ENCODE results near the gene ASIC1. TPM values are rescaled to one million over a fixed set of nuclear protein-coding genes. Genes with fewer than 3 reads are reported as not detected.
A peak's percentile ranks its signal among the peaks of the same experiment; 100 is the strongest.

The ASIC1 gene
- total RNA-seq, 1 experiment from 2014 or later: 3.5 TPM

DNA sequence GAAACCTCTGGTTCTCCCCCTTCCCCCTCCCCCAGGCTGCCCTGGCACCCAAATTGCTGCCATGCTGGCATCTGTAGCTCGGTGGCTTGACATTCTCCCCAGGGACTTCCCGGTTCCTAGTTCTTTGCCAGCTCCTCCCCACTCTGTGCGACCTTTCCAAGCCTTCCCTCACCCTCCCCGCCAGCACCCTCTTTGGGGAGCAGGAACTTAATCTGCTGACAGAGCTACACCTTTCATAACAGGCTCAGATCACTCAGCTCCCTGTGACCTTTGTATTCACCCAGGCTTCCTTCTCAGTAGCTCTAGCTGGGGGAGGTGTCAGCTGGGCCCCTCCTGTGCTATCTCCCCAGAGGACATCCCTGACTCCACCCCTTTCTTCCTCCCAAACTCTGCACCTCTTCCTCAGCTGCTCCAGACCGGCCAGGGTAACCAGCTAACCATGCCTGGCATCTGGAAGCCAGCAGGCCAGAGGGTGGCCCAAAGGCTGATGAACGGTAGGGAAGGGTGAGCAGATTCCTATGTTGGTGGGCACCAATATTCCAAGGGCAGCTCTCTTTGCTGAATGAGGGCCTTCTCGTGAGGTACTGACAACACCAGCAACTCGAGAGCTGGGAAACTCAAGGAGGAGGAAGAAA, 52.8 kb downstream of the ASIC1 start:
- TF ChIP-seq, protein P1, sequence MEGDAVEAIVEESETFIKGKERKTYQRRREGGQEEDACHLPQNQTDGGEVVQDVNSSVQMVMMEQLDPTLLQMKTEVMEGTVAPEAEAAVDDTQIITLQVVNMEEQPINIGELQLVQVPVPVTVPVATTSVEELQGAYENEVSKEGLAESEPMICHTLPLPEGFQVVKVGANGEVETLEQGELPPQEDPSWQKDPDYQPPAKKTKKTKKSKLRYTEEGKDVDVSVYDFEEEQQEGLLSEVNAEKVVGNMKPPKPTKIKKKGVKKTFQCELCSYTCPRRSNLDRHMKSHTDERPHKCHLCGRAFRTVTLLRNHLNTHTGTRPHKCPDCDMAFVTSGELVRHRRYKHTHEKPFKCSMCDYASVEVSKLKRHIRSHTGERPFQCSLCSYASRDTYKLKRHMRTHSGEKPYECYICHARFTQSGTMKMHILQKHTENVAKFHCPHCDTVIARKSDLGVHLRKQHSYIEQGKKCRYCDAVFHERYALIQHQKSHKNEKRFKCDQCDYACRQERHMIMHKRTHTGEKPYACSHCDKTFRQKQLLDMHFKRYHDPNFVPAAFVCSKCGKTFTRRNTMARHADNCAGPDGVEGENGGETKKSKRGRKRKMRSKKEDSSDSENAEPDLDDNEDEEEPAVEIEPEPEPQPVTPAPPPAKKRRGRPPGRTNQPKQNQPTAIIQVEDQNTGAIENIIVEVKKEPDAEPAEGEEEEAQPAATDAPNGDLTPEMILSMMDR (IDR thresholded peaks at IDR 0.05; ENCODE audit: unreplicated experiment): no peak
- BruUV-seq (replicated peaks): no TSS peak
- peak overlapping the region; percentile 70 for H3K27ac Mint-ChIP-seq (ENCODE audit: unreplicated experiment)
- no peaks in the 10 kb centered on the region for H3K9me3 Mint-ChIP-seq (ENCODE audit: low read depth, unreplicated experiment)
- peak overlapping the region; percentile 18 for H3K4me3 Mint-ChIP-seq (ENCODE audit: low read depth, unreplicated experiment)
- DNase-seq: no peak
- H3K4me1 Mint-ChIP-seq (ENCODE audit: low read depth, unreplicated experiment): peaks cover 11% of the 10 kb centered on the region
- peaks cover 10% of the 10 kb centered on the region for H3K27me3 Mint-ChIP-seq (ENCODE audit: unreplicated experiment)
- CTCF ChIA-PET: interaction anchor here (0.9 to 2.6 kb wide), 5 partner anchors 8 to 92 kb away, joined by 3 to 8 read pairs (median 3); partner anchors contain the start of gene SMARCD1
- intact Hi-C loops (cut with micrococcal nuclease; ENCODE audit: unreplicated experiment): no loop called here
- H3K36me3 Mint-ChIP-seq (ENCODE audit: insufficient read depth, unreplicated experiment): peaks cover 23% of the 10 kb centered on the region

DNA sequence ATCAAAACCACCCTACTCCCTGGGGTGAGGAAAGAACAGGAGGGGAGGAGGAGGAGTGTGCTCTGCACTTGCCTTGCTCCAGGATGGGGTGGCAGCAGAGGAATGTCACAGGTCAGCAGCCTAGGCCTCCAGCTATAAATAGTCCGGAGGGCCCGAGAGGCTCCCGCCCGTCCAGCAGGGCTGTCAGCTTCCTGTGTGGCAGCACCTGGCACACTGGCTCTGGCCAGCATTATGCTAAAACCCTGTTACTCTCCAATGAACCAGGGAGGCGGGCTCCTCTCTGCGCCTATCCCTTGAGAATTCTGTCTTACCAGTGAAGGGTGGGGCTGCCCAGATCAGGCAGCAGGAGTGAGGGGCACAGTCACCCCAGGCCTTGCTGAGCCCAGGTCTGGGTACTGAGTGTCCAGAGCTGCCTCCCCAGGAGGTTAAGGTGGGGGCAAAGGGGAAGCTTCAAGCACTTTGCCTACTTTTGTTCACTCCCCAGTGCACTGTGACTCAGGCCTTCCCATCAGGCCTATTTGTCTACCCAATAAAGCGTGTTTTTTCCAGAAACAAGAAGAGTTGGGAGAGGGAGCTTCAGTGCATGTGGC, 53.5 kb downstream of the ASIC1 start:
- Mint-ChIP-seq H3K4me1 (ENCODE audit: low read depth, unreplicated experiment) (peaks cover 11% of the 10 kb centered on the region), H3K27ac (ENCODE audit: unreplicated experiment) (peak overlapping the region; percentile 70), H3K9me3 (ENCODE audit: low read depth, unreplicated experiment) (no peaks in the 10 kb centered on the region), H3K27me3 (ENCODE audit: unreplicated experiment) (peaks cover 4% of the 10 kb centered on the region), H3K4me3 (ENCODE audit: low read depth, unreplicated experiment) (peak overlapping the region; percentile 18), H3K36me3 (ENCODE audit: insufficient read depth, unreplicated experiment) (peaks cover 29% of the 10 kb centered on the region)
- CTCF ChIA-PET: interaction anchor here (0.6 to 2.6 kb wide), 12 partner anchors 9 to 657 kb away, joined by 3 to 9 read pairs (median 4); partner anchors contain the start of genes DIP2B, FAM186A, SMARCD1 and TMBIM6
- BruUV-seq (replicated peaks): no TSS peak
- peak; percentile 32 for DNase-seq
- intact Hi-C loops (cut with micrococcal nuclease; ENCODE audit: unreplicated experiment): no loop called here
- TF ChIP-seq, protein P1 (IDR thresholded peaks at IDR 0.05; ENCODE audit: unreplicated experiment): no peak

DNA sequence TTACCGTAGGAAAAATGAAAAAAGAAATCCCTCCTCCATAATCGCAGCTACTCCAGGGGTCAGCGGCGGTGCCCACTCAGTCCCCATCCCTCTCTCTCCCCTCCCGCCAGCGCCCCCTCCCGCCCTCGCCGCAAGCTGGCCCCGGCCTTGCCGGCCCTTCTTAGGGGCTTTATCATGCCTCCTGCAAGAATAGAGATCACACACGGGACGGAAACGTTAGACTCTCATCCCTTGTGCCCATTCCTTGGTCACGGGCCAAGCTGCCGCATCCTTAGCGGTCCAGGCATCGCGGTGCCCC, 53.9 kb downstream of the ASIC1 start:
- intact Hi-C loops (cut with micrococcal nuclease; ENCODE audit: unreplicated experiment): no loop called here
- Mint-ChIP-seq H3K27me3 (ENCODE audit: unreplicated experiment) (no peaks in the 10 kb centered on the region), H3K27ac (ENCODE audit: unreplicated experiment) (peak overlapping the region; percentile 98), H3K4me1 (ENCODE audit: low read depth, unreplicated experiment) (peaks cover 11% of the 10 kb centered on the region), H3K36me3 (ENCODE audit: insufficient read depth, unreplicated experiment) (peaks cover 32% of the 10 kb centered on the region), H3K9me3 (ENCODE audit: low read depth, unreplicated experiment) (no peaks in the 10 kb centered on the region), H3K4me3 (ENCODE audit: low read depth, unreplicated experiment) (peak overlapping the region; percentile 98)
- CTCF ChIA-PET: interaction anchor here (0.6 to 2.6 kb wide), 15 partner anchors 9 to 657 kb away, joined by 3 to 10 read pairs (median 5); partner anchors contain the start of genes CERS5, DIP2B, FAM186A and SMARCD1
- TF ChIP-seq, protein P1 (IDR thresholded peaks at IDR 0.05; ENCODE audit: unreplicated experiment): no peak
- no TSS peak for BruUV-seq (replicated peaks)
- DNase-seq: no peak

DNA sequence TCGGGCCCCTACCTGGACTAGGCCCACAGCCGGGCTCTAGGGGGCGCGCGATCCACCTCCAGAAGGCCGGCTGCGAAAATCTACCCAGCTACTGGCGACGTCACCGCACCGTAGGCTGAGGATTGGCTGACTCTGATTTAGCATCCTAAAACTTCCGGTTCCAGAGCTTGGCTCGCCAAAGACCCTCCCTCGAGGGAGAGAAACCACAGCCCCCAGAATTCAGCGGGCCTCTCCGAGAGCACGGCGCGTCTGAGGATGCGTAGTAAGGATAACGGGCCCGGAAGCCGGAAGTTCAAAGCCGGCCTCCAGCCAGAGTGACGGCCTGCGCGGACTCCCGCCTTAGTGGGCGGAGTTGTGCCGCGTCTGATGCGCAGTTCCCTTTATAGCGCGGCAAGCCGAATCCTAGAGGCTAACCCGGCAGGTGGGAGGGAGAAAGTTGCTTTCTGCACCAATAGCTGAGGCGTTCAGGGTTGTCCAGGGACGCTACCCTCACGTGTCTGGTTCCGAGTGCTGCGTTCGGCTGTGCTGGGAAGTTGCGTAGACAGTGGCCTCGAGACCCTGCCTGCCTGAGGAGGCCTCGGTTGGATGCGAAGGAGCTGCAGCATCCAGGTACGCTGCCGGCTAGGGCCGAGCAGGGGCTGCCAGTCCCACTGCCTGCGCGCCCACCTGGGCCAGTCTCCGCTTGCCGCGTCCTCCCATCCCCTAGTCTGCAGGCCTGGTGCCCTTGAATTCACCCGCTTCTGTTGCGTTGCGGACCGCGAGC, 54.5 kb downstream of the ASIC1 start, which contains the start of gene COX14:
TSS of gene COX14 (plus strand) at position 544 of the 763 bp plus-strand sequence. CDS start 7,808 bp downstream, outside the sequence.
- CTCF ChIA-PET: interaction anchor here (0.6 to 2.6 kb wide), 17 partner anchors 8 to 656 kb away, joined by 3 to 10 read pairs (median 5); partner anchors contain the start of genes CERS5, DIP2B, FAM186A and SMARCD1
- H3K27me3 Mint-ChIP-seq (ENCODE audit: unreplicated experiment): no peaks in the 10 kb centered on the region
- no peaks in the 10 kb centered on the region for H3K9me3 Mint-ChIP-seq (ENCODE audit: low read depth, unreplicated experiment)
- TF ChIP-seq, protein P1 (IDR thresholded peaks at IDR 0.05; ENCODE audit: unreplicated experiment): peak; percentile 58
- DNase-seq: peak; percentile 94
- no TSS peak for BruUV-seq (replicated peaks)
- H3K4me1 Mint-ChIP-seq (ENCODE audit: low read depth, unreplicated experiment): peaks cover 11% of the 10 kb centered on the region
- H3K36me3 Mint-ChIP-seq (ENCODE audit: insufficient read depth, unreplicated experiment): peaks cover 32% of the 10 kb centered on the region
- intact Hi-C loops (cut with micrococcal nuclease; ENCODE audit: unreplicated experiment): no loop called here
- H3K4me3 Mint-ChIP-seq (ENCODE audit: low read depth, unreplicated experiment): peak within 1 kb of the TSS; percentile 98
- peak within 1 kb of the TSS; percentile 98 for H3K27ac Mint-ChIP-seq (ENCODE audit: unreplicated experiment)
